ENCODE measurements around the gene AKNA. TPM values are rescaled to one million over a fixed set of nuclear protein-coding genes. Genes with fewer than 3 reads are reported as not detected.
"Not testable (repeated sequence)": the region's sequence is repeated elsewhere in the genome, so short reads cannot be mapped to it uniquely, and the experiment has no call there.

AKNA gene
- total RNA-seq, 1 donor from 2014 or later, result 11.4 TPM

- H3F3A ChIP-seq (ENCODE audit: low read depth), result no peaks in the 10 kb centered on the region
- no peaks in the 10 kb centered on the region for H3K79me2 ChIP-seq (ENCODE audit: low read depth)
- H3K9ac ChIP-seq, result no peak overlapping the region
- no peak overlapping the region for H3K4me3 ChIP-seq
- H3K4me2 ChIP-seq, result no peak overlapping the region
- H4K20me1 ChIP-seq (ENCODE audit: low read depth), result no peaks in the 10 kb centered on the region
- H3K27me3 ChIP-seq, result no peaks in the 10 kb centered on the region
- Mint-ChIP-seq H3K27ac (no peak overlapping the region), H3K4me1 (no peaks in the 10 kb centered on the region), H3K27me3 (ENCODE audit: insufficient read depth, low read depth) (peaks cover 4% of the 10 kb centered on the region), H3K36me3 (peaks cover 3% of the 10 kb centered on the region), H3K9me3 (no peaks in the 10 kb centered on the region), H3K4me3 (no peak overlapping the region)
- H3K4me1 ChIP-seq, result no peaks in the 10 kb centered on the region
- no peaks in the 10 kb centered on the region for H3K9me3 ChIP-seq (ENCODE audit: low read depth)
- no peak for DNase-seq (ENCODE audit: low spot score)
- H3K27ac ChIP-seq, result no peak overlapping the region
- no peaks in the 10 kb centered on the region for H3K36me3 ChIP-seq
- TF ChIP-seq EZH2 (IDR thresholded peaks at IDR 0.05) (no peak), EZH2phosphoT487 (IDR thresholded peaks at IDR 0.05) (no peak)
- TF ChIP-seq, protein P1, sequence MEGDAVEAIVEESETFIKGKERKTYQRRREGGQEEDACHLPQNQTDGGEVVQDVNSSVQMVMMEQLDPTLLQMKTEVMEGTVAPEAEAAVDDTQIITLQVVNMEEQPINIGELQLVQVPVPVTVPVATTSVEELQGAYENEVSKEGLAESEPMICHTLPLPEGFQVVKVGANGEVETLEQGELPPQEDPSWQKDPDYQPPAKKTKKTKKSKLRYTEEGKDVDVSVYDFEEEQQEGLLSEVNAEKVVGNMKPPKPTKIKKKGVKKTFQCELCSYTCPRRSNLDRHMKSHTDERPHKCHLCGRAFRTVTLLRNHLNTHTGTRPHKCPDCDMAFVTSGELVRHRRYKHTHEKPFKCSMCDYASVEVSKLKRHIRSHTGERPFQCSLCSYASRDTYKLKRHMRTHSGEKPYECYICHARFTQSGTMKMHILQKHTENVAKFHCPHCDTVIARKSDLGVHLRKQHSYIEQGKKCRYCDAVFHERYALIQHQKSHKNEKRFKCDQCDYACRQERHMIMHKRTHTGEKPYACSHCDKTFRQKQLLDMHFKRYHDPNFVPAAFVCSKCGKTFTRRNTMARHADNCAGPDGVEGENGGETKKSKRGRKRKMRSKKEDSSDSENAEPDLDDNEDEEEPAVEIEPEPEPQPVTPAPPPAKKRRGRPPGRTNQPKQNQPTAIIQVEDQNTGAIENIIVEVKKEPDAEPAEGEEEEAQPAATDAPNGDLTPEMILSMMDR (IDR thresholded peaks at IDR 0.05), result no peak
- H2AFZ ChIP-seq (replicated peaks), result no peak overlapping the region
These were observed 50.9 kb downstream of the AKNA start for GRCh38 chr9:114336699-114337395.

GRCh38 chr9:114336157-114336556 is 51.6 kb downstream of the AKNA start:
- Histone ChIP-seq H3K4me1 (no peaks in the 10 kb centered on the region), H3K4me2 (no peak overlapping the region), H4K20me1 (ENCODE audit: low read depth) (no peaks in the 10 kb centered on the region), H3K27ac (no peak overlapping the region), H3F3A (ENCODE audit: low read depth) (no peaks in the 10 kb centered on the region), H3K9me3 (ENCODE audit: low read depth) (no peaks in the 10 kb centered on the region), H3K9ac (no peak overlapping the region), H3K27me3 (no peaks in the 10 kb centered on the region), H2AFZ (replicated peaks) (no peak overlapping the region), H3K4me3 (no peak overlapping the region), H3K36me3 (no peaks in the 10 kb centered on the region), H3K79me2 (ENCODE audit: low read depth) (no peaks in the 10 kb centered on the region)
- no peak for DNase-seq (ENCODE audit: low spot score)
- H3K4me1 Mint-ChIP-seq, result no peaks in the 10 kb centered on the region
- H3K4me3 Mint-ChIP-seq, result no peak overlapping the region
- peaks cover 3% of the 10 kb centered on the region for H3K36me3 Mint-ChIP-seq
- no peak overlapping the region for H3K27ac Mint-ChIP-seq
- H3K27me3 Mint-ChIP-seq (ENCODE audit: insufficient read depth, low read depth), result peaks cover 2% of the 10 kb centered on the region
- TF ChIP-seq EZH2 (IDR thresholded peaks at IDR 0.05) (no peak), EZH2phosphoT487 (IDR thresholded peaks at IDR 0.05) (no peak)
- H3K9me3 Mint-ChIP-seq, result no peaks in the 10 kb centered on the region

DNA sequence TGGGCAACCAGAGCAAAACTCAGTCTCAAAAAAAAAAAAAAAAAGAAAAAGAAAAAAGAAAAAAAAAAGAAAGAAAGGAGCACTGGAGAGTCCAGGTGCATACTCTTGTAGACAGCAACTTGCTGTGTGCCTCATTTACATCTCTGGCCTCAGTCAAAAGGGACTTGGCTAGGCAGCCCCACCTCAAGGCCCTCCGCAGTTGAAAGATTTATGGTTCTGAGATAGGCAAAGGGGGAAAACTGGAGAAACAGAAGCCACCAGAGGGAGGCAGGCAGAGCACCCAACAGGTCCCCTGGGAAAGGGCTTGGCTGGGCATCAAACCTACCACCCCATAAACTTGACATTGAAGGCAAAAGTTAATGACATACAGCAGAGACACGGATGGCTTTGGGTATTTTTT is 52.0 kb downstream of the AKNA start:
- H3K9me3 Mint-ChIP-seq, result no peaks in the 10 kb centered on the region

GRCh38 chr9:114334490-114334889 is 53.3 kb downstream of the AKNA start:
- Histone ChIP-seq H3K4me1 (no peaks in the 10 kb centered on the region), H3K4me2 (no peak overlapping the region), H3K9me3 (ENCODE audit: low read depth) (no peaks in the 10 kb centered on the region), H3F3A (ENCODE audit: low read depth) (no peaks in the 10 kb centered on the region), H3K79me2 (ENCODE audit: low read depth) (no peaks in the 10 kb centered on the region), H3K36me3 (no peaks in the 10 kb centered on the region), H3K9ac (no peak overlapping the region), H4K20me1 (ENCODE audit: low read depth) (no peaks in the 10 kb centered on the region), H3K4me3 (no peak overlapping the region), H3K27ac (no peak overlapping the region), H2AFZ (replicated peaks) (no peak overlapping the region), H3K27me3 (no peaks in the 10 kb centered on the region)
- H3K36me3 Mint-ChIP-seq, result peaks cover 1% of the 10 kb centered on the region
- no peak for TF ChIP-seq EZH2 (IDR thresholded peaks at IDR 0.05)
- TF ChIP-seq EZH2phosphoT487 (IDR thresholded peaks at IDR 0.05), result no peak
- TF ChIP-seq, protein P1 (IDR thresholded peaks at IDR 0.05), result no peak
- no peak for DNase-seq (ENCODE audit: low spot score)
- H3K27me3 Mint-ChIP-seq (ENCODE audit: insufficient read depth, low read depth), result no peaks in the 10 kb centered on the region
- H3K27ac Mint-ChIP-seq, result no peak overlapping the region
- H3K9me3 Mint-ChIP-seq, result no peaks in the 10 kb centered on the region
- no peak overlapping the region for H3K4me3 Mint-ChIP-seq
- no peaks in the 10 kb centered on the region for H3K4me1 Mint-ChIP-seq

More for the DNA sequence above, 52.0 kb downstream of the AKNA start:
- no peaks in the 10 kb centered on the region for H3K36me3 ChIP-seq
- H3K27ac Mint-ChIP-seq, result no peak overlapping the region
- H3K4me1 ChIP-seq, result no peaks in the 10 kb centered on the region
- no peaks in the 10 kb centered on the region for H3K27me3 ChIP-seq
- H3K4me1 Mint-ChIP-seq, result no peaks in the 10 kb centered on the region
- no peak overlapping the region for H3K4me3 Mint-ChIP-seq
- H3K27ac ChIP-seq, result no peak overlapping the region
- no peaks in the 10 kb centered on the region for H4K20me1 ChIP-seq (ENCODE audit: low read depth)
- H3K4me3 ChIP-seq, result no peak overlapping the region
- H3K27me3 Mint-ChIP-seq (ENCODE audit: insufficient read depth, low read depth), result peaks cover 2% of the 10 kb centered on the region
- H3K79me2 ChIP-seq (ENCODE audit: low read depth), result no peaks in the 10 kb centered on the region
- H3K9ac ChIP-seq, result no peak overlapping the region
- no peak overlapping the region for H2AFZ ChIP-seq (replicated peaks)
- TF ChIP-seq, protein P1 (IDR thresholded peaks at IDR 0.05), result no peak
- no peak for TF ChIP-seq EZH2 (IDR thresholded peaks at IDR 0.05)
- no peak for TF ChIP-seq EZH2phosphoT487 (IDR thresholded peaks at IDR 0.05)
- peaks cover 3% of the 10 kb centered on the region for H3K36me3 Mint-ChIP-seq
- H3K9me3 ChIP-seq (ENCODE audit: low read depth), result no peaks in the 10 kb centered on the region
- H3K4me2 ChIP-seq, result no peak overlapping the region
- H3F3A ChIP-seq (ENCODE audit: low read depth), result no peaks in the 10 kb centered on the region
- DNase-seq (ENCODE audit: low spot score), result no peak

GRCh38 chr9:114333718-114334117 is 54.1 kb downstream of the AKNA start:
- not testable (repeated sequence) for H3K4me2 ChIP-seq; H3K4me1 ChIP-seq; H2AFZ ChIP-seq (replicated peaks); H3K4me1 Mint-ChIP-seq; H3F3A ChIP-seq (ENCODE audit: low read depth); H4K20me1 ChIP-seq (ENCODE audit: low read depth); H3K27me3 Mint-ChIP-seq (ENCODE audit: insufficient read depth, low read depth); H3K4me3 ChIP-seq; H3K27ac ChIP-seq; H3K27me3 ChIP-seq; H3K9me3 Mint-ChIP-seq; H3K9me3 ChIP-seq (ENCODE audit: low read depth); H3K27ac Mint-ChIP-seq; DNase-seq (ENCODE audit: low spot score); H3K36me3 ChIP-seq; H3K9ac ChIP-seq; H3K36me3 Mint-ChIP-seq; H3K79me2 ChIP-seq (ENCODE audit: low read depth); H3K4me3 Mint-ChIP-seq
